Measurements from ENCODE around the gene POMC.
A peak's percentile ranks its signal among the peaks of the same experiment; 100 is the strongest.

Gene POMC

DNA sequence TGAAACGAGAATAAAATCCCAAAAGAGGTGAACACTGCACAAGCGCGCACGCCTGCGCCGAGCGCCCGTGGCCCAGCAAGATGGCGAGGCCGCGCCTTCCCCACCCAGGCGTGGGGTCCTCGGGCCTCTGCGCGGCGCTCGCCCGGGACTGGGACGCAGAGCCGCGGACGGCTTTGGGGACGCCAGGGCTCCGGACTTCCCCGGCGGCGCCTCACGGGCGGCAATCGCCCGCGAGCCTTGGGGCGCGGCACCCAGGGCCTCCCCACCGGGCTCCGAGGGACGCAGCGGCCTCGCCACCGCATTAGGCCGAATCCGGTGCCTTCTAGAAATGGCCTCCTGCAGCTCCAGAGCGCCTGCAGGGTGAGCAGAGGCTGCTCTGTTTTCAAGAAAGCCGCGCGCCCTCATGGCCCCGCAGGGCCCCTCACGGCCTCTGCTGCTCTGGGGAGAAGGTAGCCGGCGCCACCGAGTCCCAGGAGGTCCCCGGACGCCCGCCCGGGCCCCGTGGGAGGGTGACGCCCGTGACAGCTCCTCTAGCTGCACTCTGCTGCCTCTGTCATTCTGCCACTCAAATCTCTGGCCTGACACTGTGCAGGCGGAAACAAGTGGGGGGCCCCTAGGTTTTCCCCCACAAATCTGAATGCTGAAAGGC is 35.9 kb upstream of the POMC start:
- no peak for DNase-seq (ENCODE audit: low read depth in 2 of 2)
- TF ChIP-seq, protein P1, sequence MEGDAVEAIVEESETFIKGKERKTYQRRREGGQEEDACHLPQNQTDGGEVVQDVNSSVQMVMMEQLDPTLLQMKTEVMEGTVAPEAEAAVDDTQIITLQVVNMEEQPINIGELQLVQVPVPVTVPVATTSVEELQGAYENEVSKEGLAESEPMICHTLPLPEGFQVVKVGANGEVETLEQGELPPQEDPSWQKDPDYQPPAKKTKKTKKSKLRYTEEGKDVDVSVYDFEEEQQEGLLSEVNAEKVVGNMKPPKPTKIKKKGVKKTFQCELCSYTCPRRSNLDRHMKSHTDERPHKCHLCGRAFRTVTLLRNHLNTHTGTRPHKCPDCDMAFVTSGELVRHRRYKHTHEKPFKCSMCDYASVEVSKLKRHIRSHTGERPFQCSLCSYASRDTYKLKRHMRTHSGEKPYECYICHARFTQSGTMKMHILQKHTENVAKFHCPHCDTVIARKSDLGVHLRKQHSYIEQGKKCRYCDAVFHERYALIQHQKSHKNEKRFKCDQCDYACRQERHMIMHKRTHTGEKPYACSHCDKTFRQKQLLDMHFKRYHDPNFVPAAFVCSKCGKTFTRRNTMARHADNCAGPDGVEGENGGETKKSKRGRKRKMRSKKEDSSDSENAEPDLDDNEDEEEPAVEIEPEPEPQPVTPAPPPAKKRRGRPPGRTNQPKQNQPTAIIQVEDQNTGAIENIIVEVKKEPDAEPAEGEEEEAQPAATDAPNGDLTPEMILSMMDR (IDR thresholded peaks at IDR 0.05; ENCODE audit: low read depth, low read length), result no peak
- peak overlapping the region; percentile 5 to 7 for H3K4me3 ChIP-seq (replicated peaks in 1 of 2; ENCODE audit: low read depth in 2 of 2, low read length in 2 of 2)

DNA sequence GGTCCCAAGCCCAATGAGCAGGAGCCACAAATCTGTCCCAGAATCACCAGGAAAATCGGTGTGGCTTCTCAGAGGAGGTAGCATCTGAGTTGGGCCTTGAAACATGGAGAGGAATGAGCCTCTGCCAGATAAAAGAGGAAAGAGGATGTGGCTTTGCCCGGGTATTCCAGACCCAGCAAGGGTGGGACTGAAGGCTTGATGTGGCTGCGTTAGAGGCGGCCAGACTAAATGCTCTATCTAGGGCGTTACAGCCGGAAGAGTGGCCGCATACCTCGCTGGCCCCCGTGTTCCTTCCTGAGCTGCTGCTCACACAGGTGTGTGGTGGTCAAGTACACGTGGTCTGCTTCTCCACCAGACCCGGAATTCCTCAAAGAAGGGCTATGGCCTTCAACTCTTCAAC is 33.9 kb upstream of the POMC start:
- no peak overlapping the region for H3K4me3 ChIP-seq (replicated peaks in 1 of 2; ENCODE audit: low read depth in 2 of 2, low read length in 2 of 2)
- no peak for DNase-seq (ENCODE audit: low read depth in 2 of 2)
- TF ChIP-seq, protein P1 (IDR thresholded peaks at IDR 0.05; ENCODE audit: low read depth, low read length), result no peak

DNA sequence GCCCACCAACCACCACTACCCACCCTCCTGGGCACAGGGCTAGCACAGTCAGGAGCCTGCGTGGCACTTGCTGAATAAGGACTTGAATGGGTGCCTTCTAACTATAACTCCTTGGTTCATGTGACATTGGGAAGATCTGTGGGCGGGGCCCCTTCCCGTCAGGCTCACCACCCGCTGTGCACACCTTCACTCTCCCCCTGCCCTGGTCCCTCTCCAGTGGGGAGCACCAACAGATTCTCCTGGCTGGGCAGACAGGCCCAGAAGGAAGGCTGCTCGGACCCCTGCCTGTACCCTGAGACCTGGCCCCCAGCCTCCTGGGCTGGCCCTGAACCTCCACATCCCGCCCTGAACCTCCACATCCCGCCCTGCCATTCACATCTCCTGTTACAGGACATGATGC is 33.4 kb upstream of the POMC start:
- TF ChIP-seq, protein P1 (IDR thresholded peaks at IDR 0.05; ENCODE audit: low read depth, low read length), result no peak
- H3K4me3 ChIP-seq (replicated peaks in 1 of 2; ENCODE audit: low read depth in 2 of 2, low read length in 2 of 2), result no peak overlapping the region
- no peak for DNase-seq (ENCODE audit: low read depth in 2 of 2)

DNA sequence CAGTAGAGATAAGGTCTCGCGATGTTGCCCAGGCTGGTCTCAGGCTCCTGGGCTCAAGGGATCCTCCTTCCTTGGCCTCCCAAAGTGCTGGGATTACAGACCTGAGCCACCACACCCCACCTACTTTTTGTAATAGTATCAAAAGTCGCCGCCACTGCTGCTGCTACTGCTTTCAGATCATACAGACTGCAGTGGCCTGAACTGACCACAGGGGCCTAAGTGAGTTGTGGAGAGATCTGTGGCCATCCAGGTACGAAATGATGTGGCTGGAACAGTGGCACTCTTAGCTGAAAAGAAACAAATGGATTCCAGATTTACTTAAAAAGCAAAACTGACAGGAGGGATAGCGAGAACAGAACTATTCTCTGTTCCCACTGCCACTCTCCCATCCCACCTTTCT is 32.9 kb upstream of the POMC start:
- no peak overlapping the region for H3K4me3 ChIP-seq (replicated peaks in 1 of 2; ENCODE audit: low read depth in 2 of 2, low read length in 2 of 2)
- no peak for DNase-seq (ENCODE audit: low read depth in 2 of 2)
- TF ChIP-seq, protein P1 (IDR thresholded peaks at IDR 0.05; ENCODE audit: low read depth, low read length), result peak; percentile 41

DNA sequence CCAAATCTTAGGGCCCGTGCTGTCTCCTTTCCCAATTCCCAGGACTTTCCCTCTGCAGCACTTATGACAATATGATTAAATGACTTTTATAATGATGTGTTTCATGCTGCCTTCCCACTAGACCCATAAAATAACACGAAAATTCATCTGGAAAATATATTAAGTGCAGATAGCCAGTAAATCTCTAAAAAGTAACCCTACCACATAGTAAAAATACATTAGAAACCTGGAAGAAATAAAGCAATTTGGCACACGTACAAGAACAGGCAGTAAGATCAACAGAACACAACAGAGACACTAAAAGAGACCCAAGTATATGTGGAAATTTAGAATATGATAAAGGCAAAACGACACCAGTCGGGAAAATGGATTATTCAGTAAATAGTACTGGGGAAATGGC is 30.2 kb upstream of the POMC start:
- no peak overlapping the region for H3K4me3 ChIP-seq (replicated peaks in 1 of 2; ENCODE audit: low read depth in 2 of 2, low read length in 2 of 2)
- no peak for DNase-seq (ENCODE audit: low read depth in 2 of 2)
- TF ChIP-seq, protein P1 (IDR thresholded peaks at IDR 0.05; ENCODE audit: low read depth, low read length), result no peak

DNA sequence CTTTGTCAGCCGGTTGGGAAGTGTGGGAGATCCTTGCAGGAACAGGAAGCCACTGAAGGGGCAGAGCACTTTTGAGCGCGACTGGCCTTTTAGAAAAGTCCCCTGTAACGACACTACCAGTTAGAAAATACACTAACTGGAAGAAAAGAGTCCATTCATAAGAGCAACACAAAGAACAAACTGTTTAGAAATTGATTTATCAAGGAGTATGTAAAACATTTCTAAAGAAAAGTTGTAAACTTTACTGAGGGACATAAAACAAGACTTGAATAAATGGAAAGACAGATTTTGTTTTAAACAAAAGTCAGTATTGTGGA is 29.8 kb upstream of the POMC start:
- no peak for DNase-seq (ENCODE audit: low read depth in 2 of 2)
- TF ChIP-seq, protein P1 (IDR thresholded peaks at IDR 0.05; ENCODE audit: low read depth, low read length), result no peak
- no peak overlapping the region for H3K4me3 ChIP-seq (replicated peaks in 1 of 2; ENCODE audit: low read depth in 2 of 2, low read length in 2 of 2)

Measured in cardiac fibroblast (primary cell).